ENCODE results near the gene TANC1. TPM values are rescaled to one million over a fixed set of nuclear protein-coding genes. Genes with fewer than 3 reads are reported as not detected.

The TANC1 gene
- total RNA-seq, 1 experiment from 2014 or later = 2.5 TPM

- DNase-seq = no peak
- Histone ChIP-seq H2BK12ac (ENCODE audit: insufficient read length, low read depth, low read length) (no peak overlapping the region), H3K9ac (ENCODE audit: extremely low read depth, insufficient read length, low read length) (no peak overlapping the region), H2BK120ac (ENCODE audit: low read depth, low read length, poor library complexity, severe bottlenecking) (no peak overlapping the region), H4K91ac (ENCODE audit: insufficient read length, low read depth, low read length) (no peak overlapping the region), H3K23me2 (ENCODE audit: insufficient read length, low read depth, low read length, poor library complexity, severe bottlenecking) (no peaks in the 10 kb centered on the region), H2AK5ac (ENCODE audit: insufficient read length, low read length) (no peak overlapping the region), H3K27me3 (ENCODE audit: insufficient read depth, low read length) (no peaks in the 10 kb centered on the region), H3K79me1 (ENCODE audit: insufficient read depth, low read depth, low read length, poor library complexity, severe bottlenecking) (peaks cover 2% of the 10 kb centered on the region), H4K20me1 (ENCODE audit: control insufficient read depth, insufficient read depth, insufficient read length) (no peaks in the 10 kb centered on the region), H2AFZ (ENCODE audit: low read length) (no peak overlapping the region), H3K27ac (ENCODE audit: insufficient read length, low read depth, low read length) (no peak overlapping the region), H3K14ac (ENCODE audit: insufficient read depth, low read length) (no peak overlapping the region), H3K9me3 (ENCODE audit: control insufficient read depth, low read depth, low read length) (no peaks in the 10 kb centered on the region), H4K8ac (replicated peaks; ENCODE audit: insufficient read length, low read depth, low read length) (no peak overlapping the region), H3K18ac (ENCODE audit: insufficient read length, low read depth, low read length) (no peak overlapping the region), H2BK20ac (ENCODE audit: low read depth, low read length, poor library complexity, severe bottlenecking) (no peak overlapping the region), H3K23ac (ENCODE audit: insufficient read length, low read depth, low read length) (no peak overlapping the region), H3K4ac (ENCODE audit: low read depth, low read length) (no peak overlapping the region), H3K4me1 (ENCODE audit: insufficient read depth, low read length) (0 out of 2 replicates have a peak, but pooled peaks cover 3% of the 10 kb centered on the region), H3T11ph (ENCODE audit: low read length) (no peak overlapping the region), H2BK15ac (ENCODE audit: low read depth, low read length) (no peak overlapping the region), H4K5ac (ENCODE audit: insufficient read length, low read depth, low read length) (no peak overlapping the region), H3K79me2 (ENCODE audit: insufficient read depth, low read length) (no peaks in the 10 kb centered on the region), H3K4me2 (ENCODE audit: insufficient read depth, insufficient read length, low read length) (no peak overlapping the region), H2BK5ac (ENCODE audit: insufficient read length, low read length) (no peak overlapping the region), H3K56ac (ENCODE audit: insufficient read length, low read depth, low read length) (no peak overlapping the region)
- H3K36me3 Mint-ChIP-seq (ENCODE audit: insufficient read depth in 1 of 3, low read depth in 3 of 3) = no peaks in the 10 kb centered on the region
- H3K4me3 Mint-ChIP-seq = no peak overlapping the region
- peaks cover 14 to 16% of the 10 kb centered on the region in 2 experiments for H3K4me1 Mint-ChIP-seq
- H3K27ac Mint-ChIP-seq = no peak overlapping the region
- H3K27me3 Mint-ChIP-seq (ENCODE audit: low read depth) = no peaks in the 10 kb centered on the region
- no CpG with 5 or more reads among the region's 1 CpG for WGBS (ENCODE audit: extremely low coverage, insufficient read length, low lambda C conversion rate)
- no peak for TF ChIP-seq CTCF (conservative IDR thresholded peaks at IDR 0.05)
- H3K9me3 Mint-ChIP-seq = no peaks in the 10 kb centered on the region; a peak in 1 of 5 replicates
Observed at GRCh38 chr2:158979772-158980171, 11.3 kb downstream of the TANC1 start.
